Natural killer cell (primary cell): ENCODE results near the gene GLIS2. TPM values are rescaled to one million over a fixed set of nuclear protein-coding genes. Genes with fewer than 3 reads are reported as not detected.
A peak's percentile ranks its signal among the peaks of the same experiment; 100 is the strongest.

ENCODE experiments used
- ATAC-seq, 3 donors: fragments of 150-1000 bp in 2 of 3; fragments of 200-7000 bp in 1 of 3; cut with Tn5 transposase; 1 replicate in 1 of 3; 2 replicates in 2 of 3; pipeline ENCODE4 v1.10.0; 2021; ENCODE audit warnings: mild to moderate bottlenecking in 2 of 3, moderate library complexity in 2 of 3
- DNase-seq, 2 donors: peaks; one replicate each; pipeline versions ENCODE4 v3.0.0 to v3.0.0-alpha.2; 2013 to 2021; ENCODE audit warnings: mixed read lengths in 1 of 2
- H3K27ac ChIP-seq: one replicate; pipeline ENCODE4 v1.5.1; 2013; ENCODE audit warnings: mild to moderate bottlenecking, low read length
- H3K27me3 ChIP-seq: one replicate; pipeline ENCODE4 v1.6.1; 2013; ENCODE audit warnings: low read length; ENCODE audit not compliant: control insufficient read depth, insufficient read depth
- H3K36me3 ChIP-seq: one replicate; pipeline ENCODE4 v1.6.1; 2013; ENCODE audit warnings: low read length; ENCODE audit not compliant: control insufficient read depth, insufficient read depth
- H3K4me1 ChIP-seq: one replicate; pipeline ENCODE4 v1.6.1; 2013; ENCODE audit warnings: low read length; ENCODE audit not compliant: control insufficient read depth, insufficient read depth
- H3K4me3 ChIP-seq: one replicate; pipeline ENCODE4 v1.5.1; 2013; ENCODE audit warnings: low read length
- H3K9me3 ChIP-seq: one replicate; pipeline ENCODE4 v1.6.1; 2013; ENCODE audit warnings: low read length; ENCODE audit not compliant: control insufficient read depth, insufficient read depth
- H3K27ac Mint-ChIP-seq, 2 donors: one replicate each; pipeline ENCODE4 v1.8.0; 2022; ENCODE audit warnings: mild to moderate bottlenecking in 2 of 2, mixed read lengths in 2 of 2, moderate library complexity in 1 of 2
- H3K27me3 Mint-ChIP-seq, 2 donors: one replicate each; pipeline ENCODE4 v1.8.0; 2022; ENCODE audit warnings: low read depth in 2 of 2, mixed read lengths in 2 of 2
- H3K36me3 Mint-ChIP-seq: one replicate; pipeline ENCODE4 v1.8.0; 2022; ENCODE audit warnings: mixed read lengths
- H3K4me1 Mint-ChIP-seq, 2 donors: one replicate each; pipeline ENCODE4 v1.8.0; 2022; ENCODE audit warnings: mixed read lengths in 2 of 2
- H3K4me3 Mint-ChIP-seq: one replicate; pipeline ENCODE4 v1.8.0; 2022; ENCODE audit warnings: mild to moderate bottlenecking, moderate library complexity, mixed read lengths
- H3K9me3 Mint-ChIP-seq, 2 donors: one replicate each; pipeline ENCODE4 v1.8.0; 2022; ENCODE audit warnings: mixed read lengths in 2 of 2
- CTCF ChIP-seq: fragments of 200-600 bp; IDR thresholded peaks from one replicate; pipeline ENCODE4 v1.8.0; 2022; ENCODE audit warnings: antibody characterized with exemption
- WGBS: methylation state at CpG from one replicate; pipeline ENCODE4 v1.1.7; 2013; ENCODE audit warnings: missing lambda C conversion rate; ENCODE audit not compliant: insufficient coverage; 5-methylcytosine and 5-hydroxymethylcytosine counted together
- intact Hi-C: fragments of 100-400 bp; cut with micrococcal nuclease; formaldehyde crosslinking; loops from one replicate; pipeline ENCODE4 v1.14.2; 2022
- total RNA-seq, 4 donors: library from RNA; stranded (reverse); fragments of 120-200 nt in 1 of 4; gene quantifications; one replicate each; pipeline versions ENCODE4 v1.2.3 to v1.2.4, GENCODE V29; 2013 to 2022

Gene GLIS2
- total RNA-seq, 3 donors from 2014 or later (not counting 1 experiment from before 2014, with no cell fraction given), result 0.05 to 0.35 TPM; not detected in 1

- Mint-ChIP-seq H3K9me3 (no peaks in the 10 kb centered on the region), H3K27me3 (no peaks in the 10 kb centered on the region), H3K36me3 (no peaks in the 10 kb centered on the region), H3K4me3 (peak overlapping the region; percentile 94), H3K27ac (peak overlapping the region; percentile 59 to 81), H3K4me1 (peaks cover 5 to 22% of the 10 kb centered on the region in 2 donors)
- 4% methylated on average over 22 of the region's 25 CpGs for WGBS
- Histone ChIP-seq H3K9me3 (no peaks in the 10 kb centered on the region), H3K27me3 (no peaks in the 10 kb centered on the region), H3K4me1 (peaks cover 21% of the 10 kb centered on the region), H3K36me3 (no peaks in the 10 kb centered on the region), H3K4me3 (peak overlapping the region; percentile 44), H3K27ac (peak overlapping the region; percentile 49)
- intact Hi-C loops, result no loop called here
- peak in 1 of 3 donors; percentile 1 for ATAC-seq
- TF ChIP-seq CTCF, result peak; percentile 30
- peak; percentile 42 to 69 for DNase-seq
Observed at GRCh38 chr16:4273858-4274311, 42.0 kb upstream of the GLIS2 start.

- Mint-ChIP-seq H3K9me3 (no peaks in the 10 kb centered on the region), H3K27ac (no peak overlapping the region), H3K4me3 (no peak overlapping the region), H3K36me3 (no peaks in the 10 kb centered on the region), H3K4me1 (peaks cover 5 to 20% of the 10 kb centered on the region in 2 donors), H3K27me3 (no peaks in the 10 kb centered on the region)
- Histone ChIP-seq H3K27ac (no peak overlapping the region), H3K36me3 (no peaks in the 10 kb centered on the region), H3K4me1 (peaks cover 15% of the 10 kb centered on the region), H3K9me3 (no peaks in the 10 kb centered on the region), H3K27me3 (no peaks in the 10 kb centered on the region), H3K4me3 (no peak overlapping the region)
- no peak for TF ChIP-seq CTCF
- WGBS, result 98% methylated on average over 5 of the region's 6 CpGs
- DNase-seq, result no peak
- intact Hi-C loops, result no loop called here
- no peak for ATAC-seq
Observed at GRCh38 chr16:4275861-4276260, 40.0 kb upstream of the GLIS2 start.

GRCh38 chr16:4277987-4278513 lies 37.8 kb upstream of the GLIS2 start:
- DNase-seq (no peak), ATAC-seq (no peak)
- intact Hi-C loops, result no loop called here
- peaks cover 5 to 6% of the 10 kb centered on the region in 2 donors for H3K4me1 Mint-ChIP-seq
- TF ChIP-seq CTCF, result no peak
- 100% methylated on average over 2 of the region's 2 CpGs for WGBS
- no peaks in the 10 kb centered on the region for H3K9me3 ChIP-seq
- no peak overlapping the region for H3K27ac ChIP-seq
- no peak overlapping the region for H3K4me3 Mint-ChIP-seq
- H3K9me3 Mint-ChIP-seq, result no peaks in the 10 kb centered on the region
- H3K27ac Mint-ChIP-seq, result no peak overlapping the region
- H3K36me3 ChIP-seq, result no peaks in the 10 kb centered on the region
- no peaks in the 10 kb centered on the region for H3K27me3 ChIP-seq
- no peaks in the 10 kb centered on the region for H3K36me3 Mint-ChIP-seq
- no peak overlapping the region for H3K4me3 ChIP-seq
- peaks cover 9% of the 10 kb centered on the region for H3K4me1 ChIP-seq
- no peaks in the 10 kb centered on the region for H3K27me3 Mint-ChIP-seq

GRCh38 chr16:4280625-4281024 lies 35.2 kb upstream of the GLIS2 start:
- Mint-ChIP-seq H3K4me3 (no peak overlapping the region), H3K9me3 (no peaks in the 10 kb centered on the region), H3K27me3 (peaks cover 0 to 10% of the 10 kb centered on the region in 2 donors), H3K4me1 (no peaks in the 10 kb centered on the region), H3K27ac (no peak overlapping the region), H3K36me3 (no peaks in the 10 kb centered on the region)
- Histone ChIP-seq H3K4me1 (no peaks in the 10 kb centered on the region), H3K9me3 (no peaks in the 10 kb centered on the region), H3K4me3 (no peak overlapping the region), H3K36me3 (no peaks in the 10 kb centered on the region), H3K27ac (no peak overlapping the region), H3K27me3 (no peaks in the 10 kb centered on the region)
- DNase-seq (no peak), ATAC-seq (no peak)
- TF ChIP-seq CTCF, result no peak
- 92% methylated on average over 1 of the region's 2 CpGs for WGBS
- intact Hi-C loops, result no loop called here
